SHP77 treated with DMSO at 0.1 percent for 48 hours (cell line): ENCODE measurements around the gene KREMEN2.

Source experiments
- DNase-seq: peaks from one replicate; lab custom pipeline; 2025; lab: John Stamatoyannopoulos, UW

Gene KREMEN2

DNA sequence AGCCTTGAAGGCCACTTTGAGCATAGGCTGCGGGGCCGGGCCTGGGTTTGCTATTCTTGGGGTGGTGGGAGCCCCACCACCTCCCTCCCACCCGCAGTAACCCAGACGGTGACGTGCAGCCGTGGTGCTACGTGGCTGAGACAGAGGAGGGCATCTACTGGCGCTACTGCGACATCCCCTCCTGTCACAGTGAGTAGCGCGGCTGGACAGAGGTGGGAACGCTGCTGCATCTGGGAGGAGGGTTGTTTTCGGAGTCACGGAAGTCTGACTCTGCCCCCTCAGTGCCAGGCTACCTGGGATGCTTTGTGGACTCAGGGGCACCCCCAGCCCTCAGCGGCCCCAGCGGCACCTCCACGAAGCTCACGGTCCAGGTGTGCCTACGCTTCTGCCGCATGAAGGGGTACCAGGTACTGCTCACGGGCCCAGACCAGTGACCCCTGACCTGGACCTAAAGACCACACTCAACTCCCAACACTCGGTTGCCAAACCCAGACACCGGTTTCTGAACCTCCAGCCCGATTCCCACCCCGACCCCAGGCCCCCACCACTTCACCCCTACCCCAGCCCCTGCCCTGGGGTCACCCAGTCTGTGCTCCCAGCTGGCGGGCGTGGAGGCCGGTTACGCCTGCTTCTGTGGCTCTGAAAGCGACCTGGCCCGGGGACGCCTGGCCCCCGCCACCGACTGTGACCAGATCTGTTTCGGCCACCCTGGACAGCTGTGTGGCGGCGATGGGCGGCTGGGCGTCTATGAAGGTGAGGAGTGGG is 2.1 kb downstream of the KREMEN2 start:
- DNase-seq: no peak

DNA sequence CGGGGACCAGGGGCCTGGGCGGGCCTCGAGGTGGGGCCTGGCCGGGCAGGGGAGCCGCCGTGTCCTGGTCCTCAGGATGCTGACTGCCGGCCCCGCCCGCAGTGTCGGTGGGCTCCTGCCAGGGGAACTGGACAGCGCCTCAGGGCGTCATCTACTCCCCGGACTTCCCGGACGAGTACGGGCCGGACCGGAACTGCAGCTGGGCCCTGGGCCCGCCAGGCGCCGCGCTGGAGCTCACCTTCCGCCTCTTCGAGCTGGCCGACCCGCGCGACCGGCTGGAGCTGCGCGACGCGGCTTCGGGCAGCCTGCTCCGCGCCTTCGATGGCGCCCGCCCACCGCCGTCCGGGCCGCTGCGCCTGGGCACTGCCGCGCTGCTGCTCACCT is 2.7 kb downstream of the KREMEN2 start:
- no peak for DNase-seq

DNA sequence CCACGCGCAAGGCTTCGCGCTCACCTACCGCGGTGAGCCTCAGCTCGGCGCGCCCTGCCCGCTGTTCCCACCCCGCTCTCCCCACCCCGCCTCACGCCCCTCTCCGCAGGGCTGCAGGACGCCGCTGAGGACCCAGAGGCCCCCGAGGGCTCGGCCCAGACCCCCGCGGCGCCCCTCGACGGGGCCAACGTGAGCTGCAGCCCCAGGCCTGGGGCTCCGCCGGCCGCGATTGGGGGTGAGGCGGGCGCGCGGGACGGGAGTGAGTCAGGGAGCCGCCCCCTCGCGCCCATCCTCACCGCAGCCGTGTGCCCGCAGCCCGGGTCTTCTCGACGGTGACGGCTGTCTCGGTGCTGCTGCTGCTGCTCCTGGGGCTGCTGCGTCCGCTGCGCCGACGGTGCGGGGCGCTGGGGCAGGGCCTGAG is 3.1 kb downstream of the KREMEN2 start:
- DNase-seq: no peak

DNA sequence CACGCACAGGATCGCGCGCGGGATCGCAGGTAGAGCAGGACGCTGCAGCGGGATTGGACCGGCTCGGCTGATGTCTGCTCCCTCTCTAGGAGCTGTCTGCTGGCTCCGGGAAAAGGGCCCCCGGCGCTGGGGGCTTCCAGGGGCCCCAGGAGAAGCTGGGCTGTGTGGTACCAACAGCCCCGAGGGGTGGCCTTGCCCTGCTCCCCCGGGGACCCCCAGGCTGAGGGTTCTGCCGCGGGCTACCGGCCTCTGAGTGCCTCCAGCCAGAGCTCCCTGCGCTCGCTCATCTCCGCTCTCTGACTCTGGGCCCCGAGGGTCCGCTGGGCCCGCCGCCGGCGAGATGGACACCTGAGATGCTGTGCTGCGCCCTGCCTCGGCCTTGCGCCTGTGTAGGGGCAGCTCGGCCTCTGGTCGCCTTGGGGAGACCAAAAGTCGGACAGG is 3.7 kb downstream of the KREMEN2 start:
- DNase-seq: no peak

DNA sequence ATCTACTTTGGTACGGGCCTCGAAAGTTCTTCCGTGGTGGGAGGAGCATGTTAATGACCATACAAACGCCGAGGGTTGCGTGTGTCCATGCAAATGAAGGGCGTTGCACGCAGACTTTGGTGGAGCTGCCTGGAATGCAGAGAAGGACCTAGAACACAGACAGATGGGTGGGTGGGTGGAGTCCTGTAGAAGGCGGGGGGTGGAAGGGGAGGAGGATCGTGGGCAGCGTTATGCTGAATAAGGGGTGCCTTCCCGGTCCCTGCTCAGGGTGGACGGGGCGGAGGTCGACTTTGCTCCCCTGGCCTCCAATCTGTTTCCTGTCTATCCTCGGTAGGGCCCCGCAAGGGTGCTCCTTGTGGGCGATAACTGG is 4.3 kb downstream of the KREMEN2 start:
- DNase-seq: peak; percentile 1

DNA sequence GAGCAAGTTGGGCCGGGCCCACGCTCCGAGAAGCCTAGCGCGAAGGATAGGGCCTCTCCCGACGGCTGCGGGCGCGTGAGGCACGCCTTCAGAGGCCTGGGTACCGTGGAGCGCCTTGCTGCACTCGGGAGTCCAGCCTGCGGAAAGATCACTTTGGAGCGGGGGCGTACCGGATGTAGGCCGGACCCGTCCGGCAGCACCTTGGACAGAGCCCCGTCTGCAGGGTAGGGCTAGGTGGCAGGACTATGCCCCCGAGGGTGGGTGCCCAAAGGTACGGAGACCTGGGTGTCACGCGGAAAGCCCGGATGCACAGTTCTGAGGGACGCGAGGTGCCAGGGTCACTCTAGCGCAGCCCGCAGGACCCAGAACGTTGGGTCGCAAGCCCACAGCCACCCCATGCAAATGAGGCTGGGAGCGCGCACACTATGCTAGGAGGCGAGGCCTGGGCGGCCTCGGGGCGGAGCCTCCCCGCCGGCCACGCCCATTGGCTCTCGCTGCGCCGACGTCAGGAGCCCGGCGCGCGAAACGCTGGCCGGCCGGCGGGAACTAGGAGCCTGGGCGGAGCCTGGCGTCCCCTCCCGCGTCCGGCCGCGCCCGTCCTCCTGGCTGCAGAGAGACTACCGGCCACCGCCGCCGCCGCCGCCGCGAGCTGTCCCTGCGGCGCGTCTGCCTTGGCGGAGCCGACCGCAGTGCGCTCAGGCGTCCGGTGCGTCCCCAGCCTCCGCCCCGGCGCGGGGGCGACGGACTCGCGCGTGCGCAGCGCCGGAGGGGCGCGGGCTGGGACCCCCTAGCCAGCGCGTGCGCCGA is 4.9 kb downstream of the KREMEN2 start, which contains the start of gene PAQR4:
PAQR4 (plus strand) TSS at position 611 of the 807 bp plus-strand sequence. CDS start 327 bp downstream, outside the sequence.
- DNase-seq: peak; percentile 66

DNA sequence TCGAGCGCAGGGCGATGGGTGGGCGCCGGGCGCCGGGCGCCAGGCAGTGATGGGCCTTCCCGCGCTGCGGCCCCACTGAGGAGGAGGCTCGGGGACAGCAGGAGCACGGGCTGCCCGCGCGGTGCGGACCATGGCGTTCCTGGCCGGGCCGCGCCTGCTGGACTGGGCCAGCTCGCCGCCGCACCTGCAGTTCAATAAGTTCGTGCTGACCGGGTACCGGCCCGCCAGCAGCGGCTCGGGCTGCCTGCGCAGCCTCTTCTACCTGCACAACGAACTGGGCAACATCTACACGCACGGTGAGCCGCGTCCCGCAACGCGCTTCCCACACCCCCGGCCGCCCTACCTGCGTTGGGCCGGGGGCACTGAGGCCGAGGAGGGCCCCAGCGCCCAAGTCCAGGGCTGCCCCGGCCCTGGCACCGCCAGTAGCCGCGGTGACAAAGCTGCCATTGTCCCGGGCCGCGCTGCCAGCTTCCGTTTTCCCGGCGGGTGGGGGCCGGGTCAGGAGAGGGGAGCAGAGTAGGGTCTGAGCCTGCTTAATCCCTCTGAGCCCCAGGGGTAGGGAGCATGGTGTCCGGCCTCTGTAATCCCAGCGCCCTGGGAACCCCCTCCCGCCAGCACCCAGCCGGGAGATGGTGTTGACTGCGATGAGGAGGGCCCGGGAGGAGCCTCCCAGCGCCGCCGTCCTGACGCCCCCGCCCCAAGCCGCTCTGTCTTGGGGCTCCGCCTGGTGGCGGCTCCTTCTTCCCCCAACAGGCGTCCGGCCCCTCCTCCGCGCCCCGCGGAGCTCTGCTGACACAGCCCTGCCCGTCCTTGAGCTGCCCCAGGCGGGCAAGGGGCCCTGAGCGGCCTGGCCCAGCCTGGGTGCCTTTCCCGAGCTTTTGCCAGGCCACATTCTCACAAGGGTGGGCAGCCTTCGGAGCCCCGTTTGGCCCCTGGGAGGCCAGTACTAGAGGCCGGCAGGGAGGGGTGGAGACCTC is 5.8 kb downstream of the KREMEN2 start:
- peak; percentile 19 for DNase-seq

DNA sequence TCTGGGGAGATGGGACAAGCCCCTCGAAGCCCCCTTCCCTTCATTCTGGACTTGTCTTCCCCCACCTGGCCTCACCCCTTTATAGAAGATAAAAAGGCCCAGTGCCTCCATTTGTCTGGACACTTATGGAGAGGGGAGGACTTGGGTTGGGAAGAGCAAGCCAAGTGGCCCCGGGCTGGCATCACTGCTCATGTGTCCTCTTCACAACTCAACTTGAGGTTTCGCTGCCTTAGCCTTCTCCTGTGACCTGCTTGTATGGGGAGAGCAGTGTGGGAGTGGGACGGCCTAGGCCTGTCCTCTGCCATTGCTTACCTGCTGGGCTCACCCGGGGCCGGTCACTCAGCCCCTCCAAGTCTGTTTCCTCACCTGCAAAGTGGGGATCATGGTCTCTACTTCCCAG is 6.5 kb downstream of the KREMEN2 start:
- DNase-seq: no peak

DNA sequence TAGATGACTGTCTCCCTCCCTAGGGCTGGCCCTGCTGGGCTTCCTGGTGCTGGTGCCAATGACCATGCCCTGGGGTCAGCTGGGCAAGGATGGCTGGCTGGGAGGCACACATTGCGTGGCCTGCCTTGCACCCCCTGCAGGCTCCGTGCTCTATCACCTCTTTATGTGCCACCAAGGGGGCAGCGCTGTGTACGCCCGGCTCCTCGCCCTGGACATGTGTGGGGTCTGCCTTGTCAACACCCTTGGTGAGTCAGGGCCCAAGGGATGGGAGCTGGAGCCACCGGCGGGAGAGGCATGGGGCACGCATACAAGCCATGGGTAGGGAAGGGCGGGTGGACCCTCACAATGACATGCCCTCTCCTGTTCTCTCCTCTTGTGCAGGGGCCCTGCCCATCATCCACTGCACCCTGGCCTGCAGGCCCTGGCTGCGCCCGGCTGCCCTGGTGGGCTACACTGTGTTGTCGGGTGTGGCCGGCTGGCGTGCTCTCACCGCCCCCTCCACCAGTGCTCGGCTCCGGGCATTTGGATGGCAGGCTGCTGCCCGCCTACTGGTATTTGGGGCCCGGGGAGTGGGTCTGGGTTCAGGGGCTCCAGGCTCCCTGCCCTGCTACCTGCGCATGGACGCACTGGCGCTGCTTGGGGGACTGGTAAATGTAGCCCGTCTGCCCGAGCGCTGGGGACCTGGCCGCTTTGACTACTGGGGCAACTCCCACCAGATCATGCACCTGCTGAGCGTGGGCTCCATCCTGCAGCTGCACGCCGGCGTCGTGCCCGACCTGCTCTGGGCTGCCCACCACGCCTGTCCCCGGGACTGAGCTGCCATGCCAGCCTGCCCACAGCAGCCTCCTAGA is 7.3 kb downstream of the KREMEN2 start:
- DNase-seq: no peak

DNA sequence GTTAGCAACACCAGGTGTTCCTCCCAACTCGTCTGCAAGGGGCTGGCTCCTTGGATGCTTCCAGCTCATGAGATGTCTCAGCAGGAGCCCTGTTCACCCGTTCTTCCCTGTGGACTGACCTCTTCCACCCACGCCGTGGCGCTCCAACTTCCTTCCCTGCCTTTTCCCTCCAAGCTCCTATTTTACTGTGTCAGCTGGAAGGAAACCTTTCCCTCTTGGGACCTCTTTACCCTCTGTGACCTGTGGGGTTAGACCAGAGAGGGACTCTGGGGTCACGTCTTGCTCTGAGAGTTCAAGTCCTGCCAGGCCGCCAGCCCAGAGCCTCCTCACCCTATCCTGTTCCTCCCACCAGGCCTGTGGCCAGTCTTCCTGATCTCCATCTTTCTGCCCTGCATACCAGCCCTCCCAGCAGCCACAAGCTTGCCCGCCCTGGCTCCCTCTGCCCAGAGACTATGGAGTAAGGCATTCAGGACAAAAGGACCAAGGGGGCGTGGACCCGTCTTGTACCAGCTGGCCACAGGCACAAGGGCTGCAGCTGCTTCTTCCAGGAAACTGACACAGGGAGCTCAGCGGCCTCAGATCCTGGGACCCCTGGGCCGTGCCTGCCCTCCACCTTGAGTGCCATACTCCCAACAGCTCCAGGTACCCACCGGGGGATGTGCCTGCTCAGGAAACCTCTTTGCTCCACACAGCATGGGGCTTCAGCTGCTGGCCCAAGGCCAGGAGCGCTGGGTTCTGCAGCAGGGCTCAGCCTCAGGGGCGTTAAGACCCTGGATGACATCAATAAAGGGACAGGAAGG is 8.1 kb downstream of the KREMEN2 start:
- no peak for DNase-seq

DNA sequence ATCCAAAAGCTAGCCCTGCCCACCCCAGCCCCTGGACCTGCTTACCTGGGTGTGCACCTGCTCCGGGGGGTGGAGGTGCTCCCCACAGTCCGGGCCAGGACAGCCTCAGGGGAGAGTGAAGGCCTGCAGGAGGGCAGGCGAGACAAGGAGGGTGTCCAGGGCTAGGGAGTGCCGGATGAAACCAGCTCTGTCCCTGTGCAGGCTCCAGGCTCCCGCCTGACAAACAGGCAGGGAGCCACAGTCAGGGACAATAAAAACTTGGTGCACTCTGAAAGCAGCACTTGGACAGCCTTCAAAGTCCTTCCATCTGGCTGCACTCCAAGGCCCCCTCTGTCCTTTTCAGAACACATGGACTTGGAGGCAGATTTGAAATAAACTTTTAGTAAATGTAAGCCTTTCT is 9.0 kb downstream of the KREMEN2 start:
- DNase-seq: no peak

DNA sequence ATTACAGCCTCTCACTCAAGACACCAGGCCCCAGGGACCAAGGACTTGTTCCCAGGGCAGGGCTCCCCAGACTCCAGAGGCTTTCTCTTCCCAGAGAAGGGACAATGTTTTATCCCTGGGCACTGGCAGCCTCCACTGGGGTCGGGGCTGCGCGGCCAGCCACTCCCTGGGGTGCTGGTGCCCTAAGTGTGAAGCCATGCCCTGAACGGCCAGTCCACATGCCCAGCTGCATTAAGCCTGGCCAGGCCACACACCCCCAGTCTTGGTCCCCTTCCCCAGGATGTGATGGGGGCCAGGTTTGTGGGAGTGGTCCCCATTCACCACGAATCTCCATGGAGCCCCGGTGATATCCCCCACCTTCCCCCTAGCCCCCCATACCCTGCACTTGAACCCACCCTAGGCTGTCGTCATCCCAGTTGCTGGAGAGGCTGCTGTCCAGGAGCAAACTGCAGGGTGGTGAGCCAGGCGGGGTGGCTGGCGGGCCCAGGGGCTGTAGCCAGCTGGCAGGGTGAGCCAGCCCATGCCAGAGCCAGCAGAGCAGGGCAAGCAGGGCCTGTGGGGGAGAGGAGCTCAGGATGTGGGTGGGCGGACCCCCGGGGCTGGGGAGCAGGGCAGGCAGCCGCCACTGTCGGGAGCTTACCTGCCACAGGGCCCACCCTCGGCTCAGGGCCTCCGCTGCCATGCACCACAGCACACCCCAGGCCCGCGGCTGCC is 9.7 kb downstream of the KREMEN2 start:
- no peak for DNase-seq

DNA sequence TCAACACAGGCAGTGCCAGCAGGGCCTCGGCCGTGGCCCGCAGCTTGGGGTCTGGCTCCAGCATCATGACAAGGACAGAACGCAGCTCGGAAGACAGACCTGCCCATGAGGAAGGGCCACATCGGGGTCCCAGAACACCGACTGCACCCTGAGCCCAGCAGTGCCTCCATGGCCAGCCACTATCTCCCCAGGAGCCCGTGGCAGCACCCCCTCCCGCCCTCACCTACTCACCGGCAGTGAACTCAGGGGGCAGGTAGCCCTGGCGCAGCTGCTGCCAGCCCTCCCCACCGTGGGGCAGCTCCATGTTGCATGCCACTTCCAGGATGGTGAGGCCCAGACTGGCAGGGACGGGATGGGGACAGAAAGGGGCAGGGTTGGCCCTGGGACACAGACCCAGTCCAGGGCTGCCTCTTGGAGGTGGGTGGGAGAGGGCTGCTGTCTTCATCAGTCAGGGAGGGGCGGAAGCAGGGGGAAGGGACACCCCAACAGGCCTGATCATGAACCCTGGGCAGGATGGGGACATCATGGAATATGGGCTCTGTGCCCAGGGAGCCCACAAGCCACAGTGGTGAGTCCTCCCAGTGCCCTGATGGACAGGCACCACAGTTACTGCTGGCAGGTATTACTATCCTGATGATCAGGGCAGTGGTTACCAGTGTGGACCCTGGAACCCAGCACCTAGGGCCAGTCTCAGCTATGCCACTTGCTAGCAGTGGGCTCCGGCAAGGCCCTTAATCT is 10.4 kb downstream of the KREMEN2 start:
- DNase-seq: no peak

DNA sequence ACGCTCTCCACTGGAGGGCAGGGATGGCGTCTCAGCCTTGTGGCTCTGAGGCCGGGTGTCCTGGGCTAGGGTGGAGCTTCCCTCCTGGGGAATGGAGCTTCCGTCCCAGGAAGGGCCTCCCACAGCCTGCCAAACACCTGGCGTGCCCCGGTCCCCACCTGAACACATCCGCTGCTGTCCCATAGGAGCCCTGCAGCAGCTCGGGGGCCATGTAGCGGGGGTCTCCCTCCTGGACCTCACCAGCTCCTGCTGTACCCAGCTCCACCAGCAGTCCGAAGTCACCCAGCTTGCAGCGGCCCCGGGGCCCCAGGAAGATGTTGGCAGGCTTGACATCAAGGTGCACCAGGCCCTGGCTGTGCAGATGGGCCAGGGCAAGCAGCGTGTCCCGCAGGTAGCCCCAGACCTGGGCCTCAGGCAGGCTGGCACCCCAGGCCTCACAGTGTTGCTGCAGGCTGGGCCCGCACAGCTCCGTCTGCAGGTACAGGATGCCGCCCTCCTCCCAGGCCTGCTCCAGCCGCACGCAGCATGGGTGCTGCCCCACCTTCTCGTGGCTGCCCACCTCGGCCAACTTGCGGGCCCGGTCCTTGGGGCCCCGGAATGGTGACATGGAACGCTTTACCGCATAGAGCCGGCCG is 11.2 kb downstream of the KREMEN2 start:
- no peak for DNase-seq

DNA sequence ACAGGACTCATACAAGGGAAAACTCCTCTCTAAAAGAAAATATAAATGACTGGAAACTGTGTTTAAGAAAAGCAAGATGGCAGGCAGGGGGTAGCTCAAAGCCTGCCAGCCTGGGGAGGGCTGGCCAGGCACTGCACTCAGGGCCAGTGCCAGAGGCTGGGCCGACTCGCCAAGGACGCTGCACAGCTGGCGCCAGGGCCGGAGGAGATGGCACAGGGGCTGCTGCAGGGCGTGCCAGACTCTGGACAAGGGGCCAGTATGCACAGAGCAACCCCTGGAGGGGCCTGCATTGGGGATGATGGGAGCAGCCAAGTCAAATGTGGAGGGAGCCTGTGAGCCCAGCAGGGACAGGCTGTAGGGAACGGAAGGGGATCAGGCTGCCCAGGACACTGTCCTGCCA is 12.1 kb downstream of the KREMEN2 start:
- DNase-seq: no peak

DNA sequence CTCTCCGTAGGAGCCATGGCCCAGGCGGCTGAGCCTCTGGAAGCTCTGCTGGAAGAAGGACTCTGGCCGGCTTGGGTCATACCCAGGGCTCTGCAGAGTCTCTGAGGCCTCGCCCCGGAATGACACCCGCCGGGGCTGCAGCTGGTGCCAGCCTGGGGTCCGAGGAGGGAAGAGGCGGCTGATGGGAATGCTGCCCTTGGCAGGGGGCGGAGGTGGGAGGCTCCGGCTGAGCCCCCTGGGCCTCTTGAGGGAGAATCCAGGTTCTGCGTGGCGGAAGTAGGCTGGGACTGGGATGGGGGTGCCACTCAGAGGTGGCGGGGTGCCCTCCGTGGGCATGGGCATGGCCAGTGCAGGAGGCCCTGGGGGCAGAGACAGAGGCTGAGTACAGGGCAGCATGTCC is 12.6 kb downstream of the KREMEN2 start:
- DNase-seq: no peak

DNA sequence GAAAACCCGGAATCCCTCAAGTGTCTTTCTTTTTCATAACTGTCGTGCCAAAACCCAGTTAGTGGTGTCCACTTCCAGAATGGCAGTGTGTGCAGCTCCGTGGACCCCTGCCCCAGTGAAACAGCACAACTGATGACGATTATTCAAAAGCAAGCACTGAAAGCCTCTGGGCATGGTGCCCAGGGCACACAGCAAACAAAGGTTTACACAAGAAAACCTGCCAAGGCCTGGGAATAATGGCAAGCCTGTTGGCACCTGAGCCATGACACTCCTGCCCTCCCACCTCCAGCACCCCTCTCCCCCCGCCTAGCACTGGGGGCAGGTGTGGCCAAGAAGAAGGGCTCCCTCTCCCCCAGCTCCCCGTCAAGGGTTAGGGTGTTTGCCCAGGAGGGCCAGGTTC is 13.4 kb downstream of the KREMEN2 start:
- DNase-seq: peak; percentile 11

DNA sequence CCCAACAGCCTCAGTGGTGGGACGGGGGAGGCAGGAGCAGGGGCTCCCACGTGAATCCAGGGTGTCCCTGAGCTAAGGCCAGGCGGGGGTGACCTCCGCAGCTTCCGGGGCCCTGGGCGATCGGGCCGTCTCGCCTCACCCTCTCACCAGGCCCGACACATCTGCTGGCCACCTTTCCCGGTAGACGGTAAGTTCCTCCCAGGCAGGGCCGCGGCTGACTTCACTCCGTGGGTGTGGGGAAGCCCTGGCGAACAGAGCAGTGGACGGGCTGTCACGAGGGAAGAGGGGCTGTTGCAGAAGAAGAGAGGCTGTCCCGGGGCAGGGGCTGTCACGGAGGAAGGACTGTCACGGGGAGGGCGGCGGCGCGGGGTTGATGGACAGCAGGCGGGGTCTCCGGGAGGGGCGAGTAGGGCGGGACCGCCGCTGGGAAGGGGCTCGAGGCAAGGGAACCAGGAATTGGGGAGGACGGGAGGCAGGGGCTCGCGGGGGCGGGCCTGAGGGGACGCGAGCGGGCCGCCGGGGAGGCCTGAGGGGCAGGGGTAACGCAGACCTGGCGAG is 15.7 kb downstream of the KREMEN2 start:
- no peak for DNase-seq
